Astrocyte (in vitro differentiated cells and primary cell): Measurements from ENCODE around the gene SPATA2. TPM values are rescaled to one million over a fixed set of nuclear protein-coding genes. Genes with fewer than 3 reads are reported as not detected.
A peak's percentile ranks its signal among the peaks of the same experiment; 100 is the strongest.

ENCODE experiments used
- DNase-seq: peaks from one replicate; pipeline ENCODE4 v3.0.0-alpha.2; 2010; ENCODE audit warnings: low read depth
- FAIRE-seq: peaks from 2 replicates; lab custom pipeline; 2011; peaks lifted over from hg19 to GRCh38; lab: Jason Lieb, UNC
- H2AFZ ChIP-seq: 2 replicates; pipeline ENCODE4 v1.6.0; 2012; ENCODE audit warnings: low read depth, low read length, inconsistent platforms
- H3K27ac ChIP-seq: 2 replicates; pipeline ENCODE4 v1.5.1; 2011; ENCODE audit warnings: low read depth, low read length, inconsistent platforms
- H3K27me3 ChIP-seq: 2 replicates; pipeline ENCODE4 v1.6.0; 2011; ENCODE audit warnings: low read length, inconsistent platforms; ENCODE audit not compliant: insufficient read depth
- H3K36me3 ChIP-seq: 2 replicates; pipeline ENCODE4 v1.5.1; 2011; ENCODE audit warnings: low read length, inconsistent platforms; ENCODE audit not compliant: insufficient read depth
- H3K4me1 ChIP-seq: 2 replicates; pipeline ENCODE4 v1.5.1; 2011; ENCODE audit warnings: low read length, inconsistent platforms; ENCODE audit not compliant: insufficient read depth
- H3K4me2 ChIP-seq: 2 replicates; pipeline ENCODE4 v1.6.0; 2012; ENCODE audit warnings: low read length, inconsistent platforms
- H3K4me3 ChIP-seq: 2 replicates; pipeline ENCODE4 v1.5.1; 2011; ENCODE audit warnings: low read depth, mild to moderate bottlenecking, low read length, inconsistent platforms; ENCODE audit not compliant: insufficient read depth
- H3K79me2 ChIP-seq: 2 replicates; pipeline ENCODE4 v1.6.0; 2012; ENCODE audit warnings: mild to moderate bottlenecking, low read length, inconsistent platforms; ENCODE audit not compliant: insufficient read depth
- H3K9ac ChIP-seq: 2 replicates; pipeline ENCODE4 v1.6.0; 2012; ENCODE audit warnings: mild to moderate bottlenecking, low read length, inconsistent platforms
- H3K9me3 ChIP-seq: 2 replicates; pipeline ENCODE4 v1.5.1; 2012; ENCODE audit warnings: low read depth, mild to moderate bottlenecking, low read length, inconsistent platforms; ENCODE audit not compliant: insufficient read depth
- H4K20me1 ChIP-seq: 2 replicates; pipeline ENCODE4 v1.6.0; 2012; ENCODE audit warnings: low read length, inconsistent platforms; ENCODE audit not compliant: insufficient read depth
- H3K27ac Mint-ChIP-seq: one replicate; pipeline ENCODE4 v1.8.0; 2021; ENCODE audit warnings: mild to moderate bottlenecking, mixed read lengths; ENCODE audit not compliant: unreplicated experiment
- H3K27me3 Mint-ChIP-seq: one replicate; pipeline ENCODE4 v1.8.0; 2021; ENCODE audit warnings: low read depth, mixed read lengths; ENCODE audit not compliant: unreplicated experiment
- H3K36me3 Mint-ChIP-seq: one replicate; pipeline ENCODE4 v1.8.0; 2021; ENCODE audit warnings: low read depth, mixed read lengths; ENCODE audit not compliant: unreplicated experiment
- H3K4me1 Mint-ChIP-seq: one replicate; pipeline ENCODE4 v1.8.0; 2021; ENCODE audit warnings: low read depth, mixed read lengths; ENCODE audit not compliant: unreplicated experiment
- H3K4me3 Mint-ChIP-seq: one replicate; pipeline ENCODE4 v1.8.0; 2021; ENCODE audit warnings: mild to moderate bottlenecking, moderate library complexity, mixed read lengths; ENCODE audit not compliant: unreplicated experiment
- H3K9me3 Mint-ChIP-seq: one replicate; pipeline ENCODE4 v1.8.0; 2021; ENCODE audit warnings: mild to moderate bottlenecking, mixed read lengths; ENCODE audit not compliant: unreplicated experiment
- CTCF ChIP-seq: IDR thresholded peaks from 2 replicates; pipeline ENCODE4 v1.5.1; 2011; ENCODE audit warnings: low read depth, mild to moderate bottlenecking, inconsistent platforms, low read length, moderate library complexity; ENCODE audit not compliant: insufficient read depth
- EZH2 ChIP-seq: IDR thresholded peaks from 2 replicates; pipeline ENCODE4 v1.6.1; 2012; ENCODE audit warnings: mild to moderate bottlenecking, low read length, inconsistent platforms; ENCODE audit not compliant: insufficient read depth
- total RNA-seq: library from RNA; stranded (reverse); gene quantifications from 2 replicates; pipeline ENCODE4 v1.2.1, GENCODE V29; 2021

SPATA2 gene
- total RNA-seq, 1 donor from 2014 or later, result 7.3 TPM

GRCh38 chr20:49916146-49917002, 1.0 kb upstream of the SPATA2 start:
- TF ChIP-seq EZH2, result no peak
- TF ChIP-seq CTCF, result no peak
- H3K27me3 Mint-ChIP-seq, result no peaks in the 10 kb centered on the region
- no peaks in the 10 kb centered on the region for H3K36me3 Mint-ChIP-seq
- peaks cover 33% of the 10 kb centered on the region for H4K20me1 ChIP-seq
- H3K79me2 ChIP-seq, result peaks cover 42% of the 10 kb centered on the region
- H3K27ac ChIP-seq, result peak overlapping the region; percentile 100
- H3K9ac ChIP-seq, result peak overlapping the region; percentile 100
- H2AFZ ChIP-seq, result peak overlapping the region; percentile 100
- peak overlapping the region; percentile 100 for H3K27ac Mint-ChIP-seq
- no peaks in the 10 kb centered on the region for H3K9me3 ChIP-seq
- H3K4me3 Mint-ChIP-seq, result peak overlapping the region; percentile 95
- peak overlapping the region; percentile 97 for H3K4me3 ChIP-seq
- FAIRE-seq (no peak), DNase-seq (peak; percentile 16)
- no peaks in the 10 kb centered on the region for H3K36me3 ChIP-seq
- peak overlapping the region; percentile 97 for H3K4me2 ChIP-seq
- H3K4me1 ChIP-seq, result peaks cover 29% of the 10 kb centered on the region
- peaks cover 15% of the 10 kb centered on the region for H3K4me1 Mint-ChIP-seq
- no peaks in the 10 kb centered on the region for H3K9me3 Mint-ChIP-seq
- H3K27me3 ChIP-seq, result no peaks in the 10 kb centered on the region

GRCh38 chr20:49915118-49915379, 280 bp downstream of the SPATA2 start:
- no peak for DNase-seq
- peak overlapping the region; percentile 91 for H3K27ac Mint-ChIP-seq
- TF ChIP-seq CTCF, result no peak
- no peak for TF ChIP-seq EZH2
- H4K20me1 ChIP-seq, result peaks cover 45% of the 10 kb centered on the region
- no peaks in the 10 kb centered on the region for H3K27me3 ChIP-seq
- peaks cover 16% of the 10 kb centered on the region for H3K4me1 Mint-ChIP-seq
- H3K36me3 Mint-ChIP-seq, result peaks cover 2% of the 10 kb centered on the region
- H3K4me2 ChIP-seq, result peak overlapping the region; percentile 97
- H3K36me3 ChIP-seq, result no peaks in the 10 kb centered on the region
- peak overlapping the region; percentile 100 for H3K27ac ChIP-seq
- no peak for FAIRE-seq
- no peaks in the 10 kb centered on the region for H3K9me3 Mint-ChIP-seq
- peak overlapping the region; percentile 95 for H3K4me3 Mint-ChIP-seq
- peak overlapping the region; percentile 100 for H3K9ac ChIP-seq
- peaks cover 29% of the 10 kb centered on the region for H3K4me1 ChIP-seq
- H3K9me3 ChIP-seq, result no peaks in the 10 kb centered on the region
- peak overlapping the region; percentile 97 for H3K4me3 ChIP-seq
- no peaks in the 10 kb centered on the region for H3K27me3 Mint-ChIP-seq
- H2AFZ ChIP-seq, result peak overlapping the region; percentile 100
- H3K79me2 ChIP-seq, result peaks cover 54% of the 10 kb centered on the region
